Measurements from ENCODE around the gene TEX52. TPM values are rescaled to one million over a fixed set of nuclear protein-coding genes. Genes with fewer than 3 reads are reported as not detected.

The TEX52 gene
- total RNA-seq, 1 donor from 2014 or later = not detected

DNA sequence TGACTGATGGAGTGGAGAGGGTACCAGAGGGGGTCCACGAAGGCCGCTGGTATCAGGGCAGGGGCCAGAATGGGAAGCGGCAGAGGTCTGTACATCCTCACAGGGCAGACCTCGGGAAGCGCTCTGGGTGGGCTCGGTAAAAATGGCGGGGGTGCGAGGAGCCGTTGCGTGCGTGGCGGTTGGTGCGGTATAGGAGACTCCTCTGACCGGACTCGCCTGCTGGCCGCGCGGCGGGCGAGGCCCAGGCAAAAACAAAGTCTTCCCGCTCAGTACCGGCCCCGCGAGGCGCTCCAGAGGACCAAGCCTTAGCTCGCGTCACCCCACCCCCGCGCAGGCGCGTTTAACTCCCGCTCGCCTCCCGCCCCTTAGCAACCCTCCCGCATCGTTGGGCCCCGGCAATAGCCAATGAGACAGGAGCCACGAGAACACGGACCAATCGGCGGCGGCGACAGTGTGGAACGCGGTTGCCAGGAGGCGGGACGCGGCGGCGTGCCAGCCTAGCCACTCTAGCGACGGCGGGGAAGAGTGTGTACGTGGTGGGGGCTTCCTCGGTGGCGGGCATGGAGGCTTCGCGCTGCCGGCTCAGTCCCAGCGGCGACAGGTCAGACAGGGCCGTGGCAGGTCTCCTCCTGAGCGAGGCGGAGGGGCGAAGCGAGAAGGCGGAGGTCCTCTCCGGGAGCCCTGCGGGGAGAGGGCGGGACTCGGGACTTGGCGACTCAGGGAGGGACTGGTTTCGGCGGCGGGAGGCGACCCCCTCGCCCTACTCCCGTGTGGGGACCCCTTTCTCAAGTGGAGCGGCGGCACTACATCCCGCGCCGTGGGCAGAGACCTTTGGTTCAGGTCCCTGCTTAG is 33.8 kb upstream of the TEX52 start, which contains the start of gene TULP3:
Gene TULP3 (plus strand): TSS at position 504 of the 852 bp plus-strand sequence. CDS start 57 bp downstream, at position 561.
- H3K36me3 Mint-ChIP-seq = peaks cover 39% of the 10 kb centered on the region
- peak; percentile 99 for DNase-seq (ENCODE audit: extremely low spot score, unreplicated experiment)
- H3K27ac Mint-ChIP-seq = peak within 1 kb of the TSS; percentile 99
- peaks cover 3% of the 10 kb centered on the region for H3K27me3 Mint-ChIP-seq
- peaks cover 18% of the 10 kb centered on the region for H3K4me1 Mint-ChIP-seq (ENCODE audit: unreplicated experiment)
- no peaks in the 10 kb centered on the region for H3K9me3 Mint-ChIP-seq
- H3K4me3 Mint-ChIP-seq = peak within 1 kb of the TSS; percentile 99
- TF ChIP-seq, protein P1, sequence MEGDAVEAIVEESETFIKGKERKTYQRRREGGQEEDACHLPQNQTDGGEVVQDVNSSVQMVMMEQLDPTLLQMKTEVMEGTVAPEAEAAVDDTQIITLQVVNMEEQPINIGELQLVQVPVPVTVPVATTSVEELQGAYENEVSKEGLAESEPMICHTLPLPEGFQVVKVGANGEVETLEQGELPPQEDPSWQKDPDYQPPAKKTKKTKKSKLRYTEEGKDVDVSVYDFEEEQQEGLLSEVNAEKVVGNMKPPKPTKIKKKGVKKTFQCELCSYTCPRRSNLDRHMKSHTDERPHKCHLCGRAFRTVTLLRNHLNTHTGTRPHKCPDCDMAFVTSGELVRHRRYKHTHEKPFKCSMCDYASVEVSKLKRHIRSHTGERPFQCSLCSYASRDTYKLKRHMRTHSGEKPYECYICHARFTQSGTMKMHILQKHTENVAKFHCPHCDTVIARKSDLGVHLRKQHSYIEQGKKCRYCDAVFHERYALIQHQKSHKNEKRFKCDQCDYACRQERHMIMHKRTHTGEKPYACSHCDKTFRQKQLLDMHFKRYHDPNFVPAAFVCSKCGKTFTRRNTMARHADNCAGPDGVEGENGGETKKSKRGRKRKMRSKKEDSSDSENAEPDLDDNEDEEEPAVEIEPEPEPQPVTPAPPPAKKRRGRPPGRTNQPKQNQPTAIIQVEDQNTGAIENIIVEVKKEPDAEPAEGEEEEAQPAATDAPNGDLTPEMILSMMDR (conservative IDR thresholded peaks at IDR 0.05) = no peak

DNA sequence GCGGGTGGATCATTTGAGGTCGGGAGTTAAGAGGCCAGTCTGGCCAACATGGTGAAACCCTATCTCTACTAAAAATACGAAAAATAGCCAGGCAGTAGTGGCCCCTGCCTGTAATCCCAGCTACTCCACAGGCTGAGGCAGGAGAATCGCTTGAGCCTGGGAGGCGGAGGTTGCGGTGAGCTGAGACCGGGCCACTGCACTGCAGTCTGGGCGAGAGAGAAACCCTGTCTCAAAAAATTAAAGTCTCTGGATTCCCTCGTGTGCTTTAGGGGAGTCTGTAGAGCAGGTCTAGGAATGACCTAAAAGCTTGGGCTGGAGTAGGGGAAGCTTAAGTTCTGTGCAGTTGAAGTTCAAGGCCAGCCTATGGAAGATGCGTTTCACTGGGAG is 33.2 kb upstream of the TEX52 start:
- Mint-ChIP-seq H3K4me3 (peak overlapping the region; percentile 99), H3K9me3 (no peaks in the 10 kb centered on the region), H3K27ac (peak overlapping the region; percentile 99), H3K4me1 (ENCODE audit: unreplicated experiment) (peaks cover 12% of the 10 kb centered on the region), H3K36me3 (peaks cover 40% of the 10 kb centered on the region), H3K27me3 (peaks cover 3% of the 10 kb centered on the region)
- TF ChIP-seq, protein P1 (conservative IDR thresholded peaks at IDR 0.05) = no peak
- DNase-seq (ENCODE audit: extremely low spot score, unreplicated experiment) = no peak

DNA sequence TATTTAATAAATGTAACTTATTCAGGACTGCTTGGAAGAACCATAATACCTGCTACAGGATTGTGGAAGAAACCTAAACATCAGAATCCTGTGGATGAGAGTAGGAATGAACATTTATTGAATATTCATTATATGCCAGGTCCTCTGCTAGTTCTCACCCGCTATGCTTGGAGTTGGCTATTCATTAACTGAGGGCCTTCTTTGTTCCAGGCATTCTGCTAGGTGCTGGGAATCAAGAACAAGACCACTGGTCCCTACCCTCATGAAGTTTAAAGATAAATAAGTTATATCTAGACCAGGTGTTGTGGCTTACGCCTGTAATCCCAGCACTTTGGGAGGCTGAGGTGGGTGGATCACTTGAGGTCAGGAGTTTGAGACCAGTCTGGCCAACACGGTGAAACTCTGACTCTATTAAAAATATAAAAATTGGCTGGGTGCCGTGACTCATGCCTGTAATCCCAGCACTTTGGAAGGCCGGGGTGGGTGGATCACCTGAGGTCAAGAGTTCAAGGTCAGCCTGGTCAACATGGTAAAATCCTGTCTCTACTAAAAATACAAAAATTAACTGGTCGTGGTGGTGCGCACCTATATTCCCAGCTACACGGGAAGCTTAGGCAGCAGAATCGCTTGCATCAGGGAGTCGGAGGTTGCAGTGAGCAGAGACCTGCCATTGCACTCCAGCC is 30.1 kb upstream of the TEX52 start:
- Mint-ChIP-seq H3K4me3 (no peak overlapping the region), H3K27me3 (peaks cover 3% of the 10 kb centered on the region), H3K9me3 (no peaks in the 10 kb centered on the region), H3K27ac (no peak overlapping the region), H3K36me3 (peaks cover 37% of the 10 kb centered on the region), H3K4me1 (ENCODE audit: unreplicated experiment) (peaks cover under 1% of the 10 kb centered on the region)
- no peak for DNase-seq (ENCODE audit: extremely low spot score, unreplicated experiment)
- TF ChIP-seq, protein P1 (conservative IDR thresholded peaks at IDR 0.05) = no peak

DNA sequence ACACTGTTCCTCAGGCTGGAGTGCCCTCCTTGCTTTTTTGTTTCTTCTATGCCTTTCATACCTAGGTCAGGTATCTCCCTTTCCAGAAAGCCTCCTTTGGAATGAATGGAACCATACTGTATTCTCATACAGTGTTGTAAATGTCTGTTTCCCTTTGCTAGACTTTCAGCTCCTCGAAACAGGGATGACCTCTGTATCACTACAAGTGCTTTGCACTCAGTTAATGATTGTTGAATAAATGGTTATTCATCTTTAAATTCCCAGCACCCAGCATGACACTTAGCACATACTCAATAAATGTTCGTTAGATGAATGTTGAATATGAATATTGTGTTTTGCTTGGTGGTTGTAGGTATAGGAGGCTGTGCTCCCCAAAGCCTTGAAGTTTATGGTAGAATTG is 28.0 kb upstream of the TEX52 start:
- Mint-ChIP-seq H3K27me3 (no peaks in the 10 kb centered on the region), H3K4me1 (ENCODE audit: unreplicated experiment) (no peaks in the 10 kb centered on the region), H3K27ac (peak overlapping the region; percentile 4), H3K4me3 (no peak overlapping the region), H3K36me3 (peaks cover 33% of the 10 kb centered on the region), H3K9me3 (no peaks in the 10 kb centered on the region)
- TF ChIP-seq, protein P1 (conservative IDR thresholded peaks at IDR 0.05) = no peak
- no peak for DNase-seq (ENCODE audit: extremely low spot score, unreplicated experiment)

DNA sequence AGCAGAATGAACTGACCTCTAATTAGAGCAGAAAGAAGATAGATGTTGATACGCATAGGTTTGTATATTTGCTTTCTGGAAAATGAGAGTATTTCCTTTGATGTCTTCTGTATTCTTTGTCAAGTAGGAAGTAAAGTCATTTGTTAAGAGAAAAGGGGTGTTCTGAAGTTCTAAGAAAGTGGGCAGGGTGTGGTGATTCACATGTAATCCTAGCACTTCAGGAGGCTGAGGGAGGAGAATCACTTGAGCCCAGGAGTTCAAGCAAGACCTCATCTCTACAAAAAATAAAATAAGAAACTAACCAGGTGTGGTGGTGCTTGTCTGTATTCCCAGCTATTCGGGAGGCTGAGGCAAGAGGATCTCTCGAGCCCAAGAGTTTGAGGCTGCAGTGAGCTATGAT is 23.0 kb upstream of the TEX52 start:
- H3K9me3 Mint-ChIP-seq = no peaks in the 10 kb centered on the region
- no peak for DNase-seq (ENCODE audit: extremely low spot score, unreplicated experiment)
- peaks cover 32% of the 10 kb centered on the region for H3K36me3 Mint-ChIP-seq
- TF ChIP-seq, protein P1 (conservative IDR thresholded peaks at IDR 0.05) = no peak
- H3K27ac Mint-ChIP-seq = peak overlapping the region; percentile 5
- H3K4me1 Mint-ChIP-seq (ENCODE audit: unreplicated experiment) = peaks cover 13% of the 10 kb centered on the region
- no peaks in the 10 kb centered on the region for H3K27me3 Mint-ChIP-seq
- H3K4me3 Mint-ChIP-seq = no peak overlapping the region
